K562 (cell line): ENCODE measurements around the gene MAS1L. TPM values are rescaled to one million over a fixed set of nuclear protein-coding genes. Genes with fewer than 3 reads are reported as not detected.

Experiments
- ATAC-seq: fragments of 200-7000 bp; cut with Tn5 transposase; 3 replicates; pipeline ENCODE4 v1.9.1; 2020; ENCODE audit warnings: moderate library complexity
- BruUV-seq: library from RNA; stranded (reverse); fragments of 400-500 nt; replicated peaks from 2 replicates; lab custom pipeline; 2021; lab: Mats Ljungman, UMichigan
- CTCF ChIA-PET: fragments of 300-600 bp; formaldehyde crosslinking; extraction: SDS; loops from one replicate; lab custom pipeline; 2021; ENCODE audit warnings: low intra/inter-chr PET ratio; lab: Yijun Ruan, JAX
- POLR2A ChIA-PET: fragments of 300-600, 350-650 bp; sonication (Branson Sonifier 250); formaldehyde crosslinking; extraction: SDS; loops from one replicate; lab custom pipeline; 2021; ENCODE audit warnings: antibody characterized with exemption, inconsistent platforms; lab: Yijun Ruan, JAX
- DNase-seq, 4 experiments: peaks; one replicate each; pipeline versions ENCODE4 v3.0.0 to v3.0.0-alpha.2; 2011 to 2018; ENCODE audit warnings: low spot score in 3 of 4, mixed read lengths in 3 of 4; ENCODE audit errors: extremely low read depth in 1 of 4
- FAIRE-seq: peaks from 2 replicates; lab custom pipeline; 2011; peaks lifted over from hg19 to GRCh38; lab: Jason Lieb, UNC
- H2AFZ ChIP-seq: 2 replicates; pipeline ENCODE4 v1.6.0; 2011; ENCODE audit warnings: low read depth, low read length, control low read depth, inconsistent platforms
- H3K27ac ChIP-seq: fragments of 200-600 bp; 3 replicates; pipeline ENCODE4 v1.8.0; 2011; ENCODE audit warnings: low read depth, mild to moderate bottlenecking, control low read depth, inconsistent platforms, low read length, moderate library complexity, mixed read lengths; ENCODE audit errors: extremely low read depth
- H3K27me3 ChIP-seq, 2 experiments: fragments of 300-600 bp in 1 of 2; 2 replicates in 1 of 2; 3 replicates in 1 of 2; pipeline versions ENCODE4 v1.6.0 to v1.8.0; 2011; ENCODE audit warnings: inconsistent platforms in 2 of 2, low read length in 2 of 2, mild to moderate bottlenecking in 1 of 2, mixed read lengths in 1 of 2, moderate library complexity in 1 of 2; ENCODE audit not compliant: control insufficient read depth in 2 of 2, insufficient read depth in 2 of 2
- H3K36me3 ChIP-seq: fragments of 300-600 bp; 3 replicates; pipeline ENCODE4 v1.8.0; 2011; ENCODE audit warnings: mild to moderate bottlenecking, low read length, inconsistent platforms; ENCODE audit not compliant: control insufficient read depth, insufficient read depth
- H3K4me1 ChIP-seq, 2 experiments: fragments of 200-600 bp in 1 of 2; replicated peaks in 1 of 2; 2 replicates in 1 of 2; 3 replicates in 1 of 2; pipeline versions ENCODE4 v1.5.1 to v1.8.0; 2011; ENCODE audit warnings: inconsistent platforms in 2 of 2, low read length in 2 of 2, mild to moderate bottlenecking in 1 of 2, mixed read lengths in 1 of 2, moderate library complexity in 1 of 2; ENCODE audit not compliant: control insufficient read depth in 2 of 2, insufficient read depth in 2 of 2
- H3K4me2 ChIP-seq: 2 replicates; pipeline ENCODE4 v1.6.1; 2011; ENCODE audit warnings: low read length, control low read depth, inconsistent platforms, mixed read lengths; ENCODE audit not compliant: insufficient read depth
- H3K4me3 ChIP-seq: fragments of 200-600 bp; sonication (generic), shearing (Covaris generic); 2 replicates; pipeline ENCODE4 v1.5.1; 2016; ENCODE audit warnings: control low read depth, inconsistent platforms
- H3K79me2 ChIP-seq: fragments of 200-600 bp; 3 replicates; pipeline ENCODE4 v1.8.0; 2011; ENCODE audit warnings: low read length, inconsistent platforms; ENCODE audit not compliant: control insufficient read depth, insufficient read depth
- H3K9ac ChIP-seq, 2 experiments: 2 replicates each; pipeline versions ENCODE4 v1.6.0 to v1.6.1; 2011; ENCODE audit warnings: low read depth in 2 of 2, low read length in 2 of 2, control low read depth in 1 of 2, inconsistent platforms in 1 of 2, mild to moderate bottlenecking in 1 of 2, mixed read lengths in 1 of 2; ENCODE audit not compliant: insufficient read depth in 1 of 2
- H3K9me1 ChIP-seq: one replicate; pipeline ENCODE4 v1.6.0; 2011; ENCODE audit warnings: inconsistent platforms, mild to moderate bottlenecking, low read length, moderate library complexity; ENCODE audit not compliant: control insufficient read depth, insufficient read depth
- H3K9me3 ChIP-seq: replicated peaks from 2 replicates; pipeline ENCODE4 v1.5.1; 2011; ENCODE audit warnings: low read depth, low read length, inconsistent platforms; ENCODE audit not compliant: control insufficient read depth, insufficient read depth
- H4K20me1 ChIP-seq: replicated peaks from 2 replicates; pipeline ENCODE4 v1.6.1; 2011; ENCODE audit warnings: low read length, inconsistent platforms, mixed read lengths; ENCODE audit not compliant: control insufficient read depth, insufficient read depth
- ARID3B ChIP-seq: fragments of 250-450 bp; sonication (Bioruptor Pico); IDR thresholded peaks from 2 replicates; pipeline ENCODE4 v1.4.0; 2020; ENCODE audit warnings: borderline replicate concordance
- C11orf30 ChIP-seq: fragments of 450-650 bp; IDR thresholded peaks from 2 replicates; pipeline ENCODE4 v1.6.1; 2016; ENCODE audit warnings: low read depth, mild to moderate bottlenecking
- ESRRA ChIP-seq: fragments of 450-650 bp; IDR thresholded peaks from 2 replicates; pipeline ENCODE4 v1.6.1; 2014; ENCODE audit warnings: low read depth, mild to moderate bottlenecking, moderate library complexity, borderline replicate concordance
- MAFF ChIP-seq: IDR thresholded peaks from 2 replicates; pipeline ENCODE4 v1.6.1; 2012; ENCODE audit warnings: low read length, improper control_type of control experiment
- MAFG ChIP-seq: fragments of 450-650 bp; conservative IDR thresholded peaks from 2 replicates; pipeline ENCODE4 v1.6.1; 2016; ENCODE audit warnings: missing genetic modification characterization, missing compliant biosample characterization
- NFE2 ChIP-seq: IDR thresholded peaks from 2 replicates; pipeline ENCODE4 v1.6.1; 2014; ENCODE audit warnings: antibody characterized with exemption, low read depth
- SAFB ChIP-seq: fragments of 200-400 bp; formaldehyde crosslinking; IDR thresholded peaks from 2 replicates; pipeline ENCODE4 v1.6.1; 2017; ENCODE audit warnings: low read depth, low read length, borderline replicate concordance
- ZNF316 ChIP-seq: fragments of 450-650 bp; IDR thresholded peaks from 2 replicates; pipeline ENCODE4 v1.6.1; 2016
- ZNF384 ChIP-seq: IDR thresholded peaks from 2 replicates; pipeline ENCODE4 v1.6.1; 2012; ENCODE audit warnings: low read depth, low read length, improper control_type of control experiment
- WGBS: fragments of 100-300 bp; shearing (Covaris generic); methylation state at CpG from one replicate; pipeline ENCODE4 v1.1.6; 2016; ENCODE audit warnings: low coverage, mixed read lengths; ENCODE audit not compliant: insufficient coverage; ENCODE audit errors: missing lambda C conversion rate; 5-methylcytosine and 5-hydroxymethylcytosine counted together
- in situ Hi-C: fragments of 300-500 bp; cut with MboI; formaldehyde crosslinking; loops from 4 replicates; pipeline ENCODE4 v1.15.0; 2018; ENCODE audit warnings: inconsistent platforms, mixed read lengths
- intact Hi-C: fragments of 100-400 bp; cut with micrococcal nuclease; formaldehyde crosslinking; loops from 2 replicates; pipeline ENCODE4 v1.14.2; 2022
- polyA plus RNA-seq, 8 experiments: library from polyadenylated mRNA; depleted of rRNA in 4 of 8; stranded (reverse) in 5 of 8; unstranded in 3 of 8; fragments of >200 nt; fragmentation: Nextera tagmentation in 2 of 8; fragmentation: Illumina TruSeq in 1 of 8; extraction: Ambion mirVana in 2 of 8; extraction: Trizol in 1 of 8; gene quantifications; 2 replicates each; pipeline versions ENCODE4 v1.2.1 to v1.2.3, GENCODE V29; 2011 to 2014; ENCODE audit warnings: inconsistent platforms in 1 of 8, missing spikeins in 1 of 8
- total RNA-seq, 7 experiments: library from RNA; depleted of rRNA in 6 of 7; stranded (reverse); fragments of >200 nt in 6 of 7; fragmentation: Illumina TruSeq in 2 of 7; extraction: Trizol in 2 of 7; gene quantifications; 2 replicates each; pipeline versions ENCODE4 v1.2.1 to v1.2.3, GENCODE V29; 2011 to 2021; ENCODE audit warnings: low replicate concordance in 1 of 7
- TF ChIP-seq, protein P1 (sequence below): sonication (generic); formaldehyde crosslinking; IDR thresholded peaks from 2 replicates; pipeline ENCODE4 v1.8.0; 2022; ENCODE audit warnings: mild to moderate bottlenecking, missing genetic modification reagents

The MAS1L gene
- total and polyA plus RNA-seq, 9 of the 15 experiments (the other 6 are each of a cell fraction or from before 2014, with no cell fraction given) = not detected

GRCh38 chr6:29527126-29527525 is 39.4 kb upstream of the MAS1L start:
- Histone ChIP-seq H4K20me1 (peaks cover 9% of the 10 kb centered on the region; the same call in 1 of the 2 replicates), H3K27me3 (peaks cover 4 to 7% of the 10 kb centered on the region in 2 experiments), H3K9me1 (no peaks in the 10 kb centered on the region), H3K4me3 (no peak overlapping the region), H3K27ac (no peak overlapping the region), H3K4me2 (no peak overlapping the region), H3K36me3 (no peaks in the 10 kb centered on the region), H3K4me1 (no peaks in the 10 kb centered on the region; a peak in 1 of 5 replicates), H2AFZ (no peak overlapping the region), H3K9me3 (no peaks in the 10 kb centered on the region), H3K79me2 (no peaks in the 10 kb centered on the region), H3K9ac (no peak overlapping the region)
- FAIRE-seq (no peak), ATAC-seq (no peak), DNase-seq (no peak)
- CTCF ChIA-PET = no interaction called here
- intact Hi-C loops = no loop called here
- 0% methylated on average over 1 of the region's 1 CpG for WGBS
- BruUV-seq = no TSS peak
- in situ Hi-C loops = no loop called here
- TF ChIP-seq, protein P1, sequence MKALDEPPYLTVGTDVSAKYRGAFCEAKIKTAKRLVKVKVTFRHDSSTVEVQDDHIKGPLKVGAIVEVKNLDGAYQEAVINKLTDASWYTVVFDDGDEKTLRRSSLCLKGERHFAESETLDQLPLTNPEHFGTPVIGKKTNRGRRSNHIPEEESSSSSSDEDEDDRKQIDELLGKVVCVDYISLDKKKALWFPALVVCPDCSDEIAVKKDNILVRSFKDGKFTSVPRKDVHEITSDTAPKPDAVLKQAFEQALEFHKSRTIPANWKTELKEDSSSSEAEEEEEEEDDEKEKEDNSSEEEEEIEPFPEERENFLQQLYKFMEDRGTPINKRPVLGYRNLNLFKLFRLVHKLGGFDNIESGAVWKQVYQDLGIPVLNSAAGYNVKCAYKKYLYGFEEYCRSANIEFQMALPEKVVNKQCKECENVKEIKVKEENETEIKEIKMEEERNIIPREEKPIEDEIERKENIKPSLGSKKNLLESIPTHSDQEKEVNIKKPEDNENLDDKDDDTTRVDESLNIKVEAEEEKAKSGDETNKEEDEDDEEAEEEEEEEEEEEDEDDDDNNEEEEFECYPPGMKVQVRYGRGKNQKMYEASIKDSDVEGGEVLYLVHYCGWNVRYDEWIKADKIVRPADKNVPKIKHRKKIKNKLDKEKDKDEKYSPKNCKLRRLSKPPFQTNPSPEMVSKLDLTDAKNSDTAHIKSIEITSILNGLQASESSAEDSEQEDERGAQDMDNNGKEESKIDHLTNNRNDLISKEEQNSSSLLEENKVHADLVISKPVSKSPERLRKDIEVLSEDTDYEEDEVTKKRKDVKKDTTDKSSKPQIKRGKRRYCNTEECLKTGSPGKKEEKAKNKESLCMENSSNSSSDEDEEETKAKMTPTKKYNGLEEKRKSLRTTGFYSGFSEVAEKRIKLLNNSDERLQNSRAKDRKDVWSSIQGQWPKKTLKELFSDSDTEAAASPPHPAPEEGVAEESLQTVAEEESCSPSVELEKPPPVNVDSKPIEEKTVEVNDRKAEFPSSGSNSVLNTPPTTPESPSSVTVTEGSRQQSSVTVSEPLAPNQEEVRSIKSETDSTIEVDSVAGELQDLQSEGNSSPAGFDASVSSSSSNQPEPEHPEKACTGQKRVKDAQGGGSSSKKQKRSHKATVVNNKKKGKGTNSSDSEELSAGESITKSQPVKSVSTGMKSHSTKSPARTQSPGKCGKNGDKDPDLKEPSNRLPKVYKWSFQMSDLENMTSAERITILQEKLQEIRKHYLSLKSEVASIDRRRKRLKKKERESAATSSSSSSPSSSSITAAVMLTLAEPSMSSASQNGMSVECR (CRISPR knock-in tag) = no peak
- TF ChIP-seq MAFF (peak; percentile 64), ZNF316 (peak; percentile 79), ZNF384 (peak; percentile 62; the same call in 1 of the 2 replicates), MAFG (tag) (peak; percentile 86), SAFB (no peak), ARID3B (CRISPR knock-in tag) (no peak), C11orf30 (peak; percentile 81), ESRRA (no peak), NFE2 (peak; percentile 76)
- POLR2A ChIA-PET = interaction anchor here (0.6 to 0.9 kb wide), 2 partner anchors 149 to 478 kb away, joined by 3 to 4 read pairs; no protein-coding TSS in a partner anchor
